ENCODE data around the gene RPL10. TPM values are rescaled to one million over a fixed set of nuclear protein-coding genes. Genes with fewer than 3 reads are reported as not detected.

Gene RPL10
- total and polyA plus RNA-seq, 9 of the 15 experiments (the other 6 are each of a cell fraction or from before 2014, with no cell fraction given), result 3,774 to 7,600 (median 5,014) TPM

GRCh38 chrX:154349359-154349935, 48.7 kb upstream of the RPL10 start (continued):
- no peak for TF ChIP-seq PRMT5 (CRISPR knock-in tag; IDR thresholded peaks at IDR 0.05)
- TF ChIP-seq LEF1 (IDR thresholded peaks at IDR 0.05), result no peak
- no peak for TF ChIP-seq ZNF398 (CRISPR knock-in tag; IDR thresholded peaks at IDR 0.05)
- TF ChIP-seq RBFOX2 (IDR thresholded peaks at IDR 0.05; ENCODE audit: low read depth, low read length), result peak; percentile 34
- TF ChIP-seq IRF9 (tag; IDR thresholded peaks at IDR 0.05), result no peak
- TF ChIP-seq MEIS2 (IDR thresholded peaks at IDR 0.05; ENCODE audit: partially characterized antibody), result no peak

- peak overlapping the region in 1 of 2 experiments; percentile 4; a peak in 1 of 4 replicates for H3K9ac ChIP-seq (ENCODE audit: insufficient read depth in 1 of 2, low read depth in 2 of 2, low read length in 2 of 2)
- no peaks in the 10 kb centered on the region for H3K27me3 ChIP-seq (ENCODE audit: control insufficient read depth in 2 of 2, insufficient read depth in 2 of 2, low read length in 2 of 2)
- DNase-seq (ENCODE audit: extremely low read depth in 1 of 4, low spot score in 3 of 4) (no peak), ATAC-seq (no peak), FAIRE-seq (no peak)
- TF ChIP-seq SUPT5H (IDR thresholded peaks at IDR 0.05), result 0 out of 2 replicates have a peak, but pooled peaks have one; percentile 9
- no peak for TF ChIP-seq PTTG1 (tag; IDR thresholded peaks at IDR 0.05; ENCODE audit: low read depth)
- no peak for TF ChIP-seq BRCA1 (IDR thresholded peaks at IDR 0.05)
- TF ChIP-seq BRCA1 (CRISPR knock-in tag; IDR thresholded peaks at IDR 0.05), result no peak
- H2AFZ ChIP-seq (ENCODE audit: low read depth, low read length), result no peak overlapping the region
- no peaks in the 10 kb centered on the region for H3K79me2 ChIP-seq (ENCODE audit: control insufficient read depth, insufficient read depth, low read length)
- H3K4me1 ChIP-seq (replicated peaks in 1 of 2; ENCODE audit: control insufficient read depth in 2 of 2, insufficient read depth in 2 of 2, low read length in 2 of 2), result peaks cover 3 to 50% of the 10 kb centered on the region in 2 experiments; a peak in 3 of 5 replicates
- 83% methylated on average over 14 of the region's 15 CpGs for WGBS (ENCODE audit: insufficient coverage, low coverage, missing lambda C conversion rate)
- H3K4me3 ChIP-seq, result no peak overlapping the region
- peaks cover 69% of the 10 kb centered on the region; the same call in 2 of the 3 replicates for H3K36me3 ChIP-seq (ENCODE audit: control insufficient read depth, insufficient read depth, low read length)
- H3K4me2 ChIP-seq (ENCODE audit: insufficient read depth, low read length), result no peak overlapping the region
- H3K27ac ChIP-seq (ENCODE audit: extremely low read depth, low read depth, low read length), result no peak overlapping the region
- in situ Hi-C loops (cut with MboI), result no loop called here
- CTCF ChIA-PET (ENCODE audit: low intra/inter-chr PET ratio), result no interaction called here
- intact Hi-C loops (cut with micrococcal nuclease), result no loop called here
- peaks cover 13% of the 10 kb centered on the region for H4K20me1 ChIP-seq (replicated peaks; ENCODE audit: control insufficient read depth, insufficient read depth, low read length)
- no peaks in the 10 kb centered on the region for H3K9me1 ChIP-seq (ENCODE audit: control insufficient read depth, insufficient read depth, low read length)
- BruUV-seq (replicated peaks), result no TSS peak
- H3K9me3 ChIP-seq (replicated peaks; ENCODE audit: control insufficient read depth, insufficient read depth, low read depth, low read length), result no peaks in the 10 kb centered on the region
- POLR2A ChIA-PET, result interaction anchor here (1.4 kb wide), 1 partner anchor 15 kb away, joined by 3 read pairs; no protein-coding TSS in a partner anchor
Measured at GRCh38 chrX:154349979-154350378, 48.2 kb upstream of the RPL10 start.

All from K562 (cell line).